Activated naive CD4-positive, alpha-beta T cell treated with anti-CD3 and anti-CD28 coated beads for 36 hours (primary cell): Measurements from ENCODE around the gene CAPN3. TPM values are rescaled to one million over a fixed set of nuclear protein-coding genes. Genes with fewer than 3 reads are reported as not detected.

Experiments used
- CTCF ChIA-PET: fragments of 350-600 bp; sonication (Branson Sonifier 250); formaldehyde crosslinking; loops from one replicate; lab custom pipeline; 2021; ENCODE audit warnings: antibody characterized with exemption; lab: Charles Lee
- DNase-seq: peaks from one replicate; pipeline ENCODE4 v3.0.0-alpha.2; 2020
- H3K27ac Mint-ChIP-seq: one replicate; pipeline ENCODE4 v1.8.0; 2021; ENCODE audit warnings: mild to moderate bottlenecking, mixed read lengths
- H3K27me3 Mint-ChIP-seq: one replicate; pipeline ENCODE4 v1.8.0; 2021; ENCODE audit warnings: low read depth, mixed read lengths
- H3K36me3 Mint-ChIP-seq: one replicate; pipeline ENCODE4 v1.8.0; 2021; ENCODE audit warnings: low read depth, mixed read lengths
- H3K4me1 Mint-ChIP-seq: one replicate; pipeline ENCODE4 v1.8.0; 2021; ENCODE audit warnings: low read depth, mixed read lengths
- H3K4me3 Mint-ChIP-seq: one replicate; pipeline ENCODE4 v1.8.0; 2021; ENCODE audit warnings: mild to moderate bottlenecking, moderate library complexity, mixed read lengths
- H3K9me3 Mint-ChIP-seq: one replicate; pipeline ENCODE4 v1.8.0; 2021; ENCODE audit warnings: mixed read lengths
- intact Hi-C: fragments of 100-400 bp; cut with micrococcal nuclease; formaldehyde crosslinking; loops from one replicate; pipeline ENCODE4 v1.15.1; 2023
- total RNA-seq, 2 experiments: library from RNA; stranded (reverse); gene quantifications; one replicate each; pipeline ENCODE4 v1.2.3, GENCODE V29; 2021

Gene CAPN3
- total RNA-seq, 2 experiments from 2014 or later: 0.83 to 1.5 TPM

GRCh38 chr15:42447599-42447998 is 88.3 kb downstream of the CAPN3 start:
- CTCF ChIA-PET: no interaction called here
- no peaks in the 10 kb centered on the region for H3K27me3 Mint-ChIP-seq
- no peak overlapping the region for H3K4me3 Mint-ChIP-seq
- intact Hi-C loops: no loop called here
- DNase-seq: no peak
- no peaks in the 10 kb centered on the region for H3K9me3 Mint-ChIP-seq
- no peak overlapping the region for H3K27ac Mint-ChIP-seq
- H3K36me3 Mint-ChIP-seq: peaks cover 20% of the 10 kb centered on the region
- H3K4me1 Mint-ChIP-seq: no peaks in the 10 kb centered on the region

- no peak overlapping the region for H3K27ac Mint-ChIP-seq
- H3K4me1 Mint-ChIP-seq: no peaks in the 10 kb centered on the region
- CTCF ChIA-PET: no interaction called here
- H3K27me3 Mint-ChIP-seq: no peaks in the 10 kb centered on the region
- DNase-seq: no peak
- peaks cover 20% of the 10 kb centered on the region for H3K36me3 Mint-ChIP-seq
- H3K9me3 Mint-ChIP-seq: no peaks in the 10 kb centered on the region
- intact Hi-C loops: no loop called here
- no peak overlapping the region for H3K4me3 Mint-ChIP-seq
Observed at GRCh38 chr15:42448281-42448680, 89.0 kb downstream of the CAPN3 start.

GRCh38 chr15:42449770-42450424 is 90.6 kb downstream of the CAPN3 start:
- intact Hi-C loops: no loop called here
- Mint-ChIP-seq H3K4me3 (no peak overlapping the region), H3K9me3 (no peaks in the 10 kb centered on the region), H3K27ac (no peak overlapping the region), H3K4me1 (no peaks in the 10 kb centered on the region), H3K27me3 (no peaks in the 10 kb centered on the region), H3K36me3 (peaks cover 18% of the 10 kb centered on the region)
- no peak for DNase-seq
- CTCF ChIA-PET: interaction anchor here (0.5 kb wide), 1 partner anchor 204 kb away, joined by 3 read pairs; no protein-coding TSS in a partner anchor

GRCh38 chr15:42450425-42450790 is 91.1 kb downstream of the CAPN3 start:
- Mint-ChIP-seq H3K4me1 (no peaks in the 10 kb centered on the region), H3K27me3 (no peaks in the 10 kb centered on the region), H3K27ac (no peak overlapping the region), H3K9me3 (no peaks in the 10 kb centered on the region), H3K36me3 (peaks cover 17% of the 10 kb centered on the region), H3K4me3 (no peak overlapping the region)
- no peak for DNase-seq
- CTCF ChIA-PET: interaction anchor here (0.5 kb wide), 1 partner anchor 205 kb away, joined by 3 read pairs; no protein-coding TSS in a partner anchor
- intact Hi-C loops: no loop called here

GRCh38 chr15:42453826-42454225 is 94.5 kb downstream of the CAPN3 start:
- DNase-seq: no peak
- Mint-ChIP-seq H3K36me3 (peaks cover 11% of the 10 kb centered on the region), H3K27ac (no peak overlapping the region), H3K9me3 (no peaks in the 10 kb centered on the region), H3K27me3 (no peaks in the 10 kb centered on the region), H3K4me1 (peaks cover 11% of the 10 kb centered on the region), H3K4me3 (no peak overlapping the region)
- CTCF ChIA-PET: interaction anchor here (1.4 kb wide), 1 partner anchor 7 kb away, joined by 4 read pairs; no protein-coding TSS in a partner anchor
- intact Hi-C loops: no loop called here

GRCh38 chr15:42456531-42456930 is 97.2 kb downstream of the CAPN3 start:
- Mint-ChIP-seq H3K27ac (no peak overlapping the region), H3K4me1 (peaks cover 14% of the 10 kb centered on the region), H3K9me3 (no peaks in the 10 kb centered on the region), H3K36me3 (peaks cover under 1% of the 10 kb centered on the region), H3K27me3 (no peaks in the 10 kb centered on the region), H3K4me3 (no peak overlapping the region)
- DNase-seq: no peak
- CTCF ChIA-PET: interaction anchor here (0.6 to 1.1 kb wide), 5 partner anchors 11 to 493 kb away, joined by 3 to 5 read pairs (median 3); no protein-coding TSS in a partner anchor
- intact Hi-C loops: no loop called here

GRCh38 chr15:42456971-42457370 is 97.7 kb downstream of the CAPN3 start:
- H3K27me3 Mint-ChIP-seq: no peaks in the 10 kb centered on the region
- peak overlapping the region; percentile 0 for H3K27ac Mint-ChIP-seq
- peaks cover 14% of the 10 kb centered on the region for H3K4me1 Mint-ChIP-seq
- no peaks in the 10 kb centered on the region for H3K9me3 Mint-ChIP-seq
- H3K36me3 Mint-ChIP-seq: no peaks in the 10 kb centered on the region
- no peak for DNase-seq
- CTCF ChIA-PET: interaction anchor here (0.6 to 0.7 kb wide), 4 partner anchors 12 to 493 kb away, joined by 3 to 5 read pairs (median 3); no protein-coding TSS in a partner anchor
- intact Hi-C loops: no loop called here
- no peak overlapping the region for H3K4me3 Mint-ChIP-seq

GRCh38 chr15:42457445-42458442 is 98.4 kb downstream of the CAPN3 start:
- H3K4me3 Mint-ChIP-seq: no peak overlapping the region
- CTCF ChIA-PET: interaction anchor here (0.6 kb wide), 1 partner anchor 57 kb away, joined by 4 read pairs; no protein-coding TSS in a partner anchor
- no peaks in the 10 kb centered on the region for H3K27me3 Mint-ChIP-seq
- no peaks in the 10 kb centered on the region for H3K9me3 Mint-ChIP-seq
- H3K27ac Mint-ChIP-seq: no peak overlapping the region
- no peaks in the 10 kb centered on the region for H3K36me3 Mint-ChIP-seq
- H3K4me1 Mint-ChIP-seq: peaks cover 14% of the 10 kb centered on the region
- DNase-seq: no peak
- intact Hi-C loops: no loop called here

GRCh38 chr15:42461261-42461660 is 102.0 kb downstream of the CAPN3 start:
- Mint-ChIP-seq H3K4me3 (no peak overlapping the region), H3K36me3 (peaks cover 5% of the 10 kb centered on the region), H3K9me3 (no peaks in the 10 kb centered on the region), H3K4me1 (peaks cover 18% of the 10 kb centered on the region), H3K27me3 (no peaks in the 10 kb centered on the region), H3K27ac (no peak overlapping the region)
- intact Hi-C loops: no loop called here
- CTCF ChIA-PET: interaction anchor here (0.9 kb wide), 1 partner anchor 8 kb away, joined by 4 read pairs; no protein-coding TSS in a partner anchor
- no peak for DNase-seq

Other genes with a start within 250 kb of the CAPN3 start
- gene PLA2G4F, start 202.9 kb upstream of the CAPN3 start, total RNA-seq: not detected
- gene VPS39, start 151.2 kb upstream of the CAPN3 start, total RNA-seq: 10 to 100 TPM; 58.9 to 60.7 TPM
- 10 to 100 TPM; 27.4 to 27.7 TPM for gene GANC, start 86.3 kb upstream of the CAPN3 start, total RNA-seq
- gene TMEM87A, start 86.1 kb upstream of the CAPN3 start, total RNA-seq: 10 to 100 TPM; 26.6 to 28.4 TPM
- gene ZNF106, start 131.6 kb downstream of the CAPN3 start, total RNA-seq: 10 to 100 TPM; 40.8 to 41.2 TPM
- gene SNAP23, start 136.1 kb downstream of the CAPN3 start, total RNA-seq: 10 to 100 TPM; 33.1 to 34.5 TPM
- 10 to 100 TPM; 14.7 to 16.3 TPM for gene LRRC57, start 189.3 kb downstream of the CAPN3 start, total RNA-seq
- 10 to 100 TPM; 46.2 to 55.6 TPM for gene HAUS2, start 189.3 kb downstream of the CAPN3 start, total RNA-seq
- 1 to 10 TPM; 1.9 to 2.5 TPM for gene STARD9, start 216.1 kb downstream of the CAPN3 start, total RNA-seq